Measurements from ENCODE around the gene SEMA4B.

DNA sequence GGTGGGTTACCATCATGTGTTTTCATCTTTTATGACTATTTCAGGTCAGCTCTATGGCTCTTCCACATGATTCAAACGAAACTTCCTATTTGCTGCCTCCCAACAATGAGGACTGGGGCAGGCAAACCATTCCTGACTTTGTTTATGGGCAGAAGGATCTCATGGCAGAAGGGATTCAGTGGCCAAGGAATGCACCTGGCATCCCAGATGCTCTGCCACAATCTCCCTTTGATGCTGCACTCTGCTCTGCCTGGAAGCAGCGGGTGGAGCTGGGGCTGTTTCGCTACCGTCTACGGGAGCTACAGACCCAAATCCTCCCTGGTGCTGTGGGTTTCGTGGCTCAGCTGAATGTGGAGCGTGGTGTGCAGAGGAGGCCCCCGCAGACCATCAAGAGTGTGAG lies 39.7 kb downstream of the SEMA4B start:
- TF ChIP-seq POLR2A (IDR thresholded peaks at IDR 0.05; ENCODE audit: low read depth, low read length) (no peak), TAF1 (IDR thresholded peaks at IDR 0.05; ENCODE audit: borderline replicate concordance, low read depth, low read length) (no peak)

Data from GM12892 (cell line).